NCI-H1092 treated with DMSO at 0.1 percent for 48 hours (cell line): ENCODE results near the gene GSTK1.
"Not testable (repeated sequence)": the region's sequence is repeated elsewhere in the genome, so short reads cannot be mapped to it uniquely, and the experiment has no call there.

ENCODE experiments used
- DNase-seq: peaks from one replicate; lab custom pipeline; 2025; lab: John Stamatoyannopoulos, UW

Gene GSTK1

GRCh38 chr7:143272871-143273270, 9.6 kb downstream of the GSTK1 start:
- DNase-seq: no peak

GRCh38 chr7:143279186-143280098, 16.2 kb downstream of the GSTK1 start:
- no peak for DNase-seq

GRCh38 chr7:143280160-143280559, 16.9 kb downstream of the GSTK1 start:
- DNase-seq: no peak

DNA sequence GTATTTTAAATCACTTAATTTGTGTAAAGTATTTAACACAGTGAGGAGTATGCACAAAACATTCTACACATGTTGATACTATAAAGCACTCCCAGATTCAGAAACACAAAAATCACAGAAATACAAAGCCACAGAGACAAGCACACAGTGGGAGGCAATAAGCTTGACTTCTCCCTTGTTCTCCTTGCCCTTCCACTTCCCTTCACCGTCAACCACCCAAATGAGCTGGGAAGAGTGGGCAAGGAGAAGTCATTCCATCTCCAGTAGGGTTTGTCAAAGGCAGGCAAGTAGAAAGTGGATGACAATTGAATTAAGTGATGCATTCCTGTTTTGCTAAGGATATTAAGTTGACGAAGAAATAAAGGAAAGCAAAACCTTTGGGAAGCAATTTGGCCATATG, 17.3 kb downstream of the GSTK1 start:
- no peak for DNase-seq

GRCh38 chr7:143281529-143281928, 18.3 kb downstream of the GSTK1 start:
- no peak for DNase-seq

DNA sequence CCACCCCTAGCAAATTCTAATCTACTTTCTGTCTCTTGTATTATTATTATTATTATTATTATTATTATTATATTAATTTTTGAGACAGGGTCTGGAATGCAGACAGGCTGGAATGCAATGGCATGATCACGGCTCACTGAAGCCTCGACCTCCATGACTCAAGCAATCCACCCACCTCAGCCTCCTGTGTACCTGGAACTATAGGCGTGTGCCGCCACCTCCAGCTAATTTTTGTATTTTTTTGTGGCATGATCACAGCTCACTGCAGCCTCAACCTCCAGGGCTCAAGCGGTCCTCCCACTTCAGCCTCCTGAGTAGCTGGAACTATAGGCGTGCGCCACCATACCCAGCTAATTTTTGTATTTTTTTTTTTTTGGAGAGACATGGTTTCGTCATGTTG, 18.9 kb downstream of the GSTK1 start:
- no peak for DNase-seq

- no peak for DNase-seq
Measured at GRCh38 chr7:143283381-143283780, 20.1 kb downstream of the GSTK1 start.

GRCh38 chr7:143284591-143285469, 21.6 kb downstream of the GSTK1 start, which contains the start of gene TMEM139:
Gene TMEM139, plus strand, starts transcription at chr7:143284958. Its CDS starts 1,000 bp downstream, at chr7:143285958.
- DNase-seq: no peak

DNA sequence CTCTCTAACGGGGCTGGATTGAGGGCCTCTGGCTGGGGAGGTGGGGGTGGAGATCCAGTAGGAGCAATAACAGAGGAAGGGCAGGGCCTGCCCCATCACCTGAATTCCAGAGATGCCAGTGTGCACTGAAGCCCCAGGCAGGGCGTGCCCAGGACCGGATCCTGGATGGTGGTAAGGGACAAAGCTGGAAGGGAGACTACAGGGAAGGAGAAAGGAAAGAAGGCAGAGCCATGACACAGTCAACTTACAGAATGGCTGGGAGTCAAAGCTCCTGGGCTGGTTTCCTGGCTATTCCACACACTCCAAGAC, 22.2 kb downstream of the GSTK1 start:
- DNase-seq: no peak

GRCh38 chr7:143285806-143286521, 22.7 kb downstream of the GSTK1 start:
- no peak for DNase-seq

GRCh38 chr7:143286522-143286890, 23.3 kb downstream of the GSTK1 start:
- DNase-seq: no peak

DNA sequence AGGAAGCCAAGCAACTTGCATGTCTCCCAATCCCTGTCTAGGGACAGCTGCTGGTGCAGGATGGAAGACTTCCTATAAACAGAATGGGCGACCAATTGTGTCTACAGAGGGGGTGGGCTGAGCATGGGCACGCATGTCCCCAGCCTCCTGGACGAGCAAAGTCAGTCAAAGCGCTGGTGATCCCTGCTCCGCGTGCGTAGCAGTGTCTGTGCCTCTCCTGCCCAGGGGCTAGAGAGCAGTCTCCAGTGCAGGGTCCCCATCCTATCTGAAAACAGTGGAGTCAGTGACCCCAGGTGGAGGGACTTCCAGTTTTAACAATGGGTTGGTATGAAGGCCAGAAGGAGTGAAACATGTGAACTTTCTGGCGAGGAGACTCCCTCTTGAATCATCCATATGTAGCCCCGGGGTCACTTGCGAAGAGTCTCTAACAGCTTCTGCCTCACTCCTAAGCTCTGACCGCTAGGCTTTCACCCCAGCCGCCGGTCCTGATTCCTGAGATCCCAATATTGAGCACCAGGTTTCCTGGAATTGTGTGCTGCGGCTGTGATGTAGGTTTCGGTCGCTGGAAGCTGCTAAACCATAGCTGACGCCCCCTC, 24.2 kb downstream of the GSTK1 start:
- no peak for DNase-seq

DNA sequence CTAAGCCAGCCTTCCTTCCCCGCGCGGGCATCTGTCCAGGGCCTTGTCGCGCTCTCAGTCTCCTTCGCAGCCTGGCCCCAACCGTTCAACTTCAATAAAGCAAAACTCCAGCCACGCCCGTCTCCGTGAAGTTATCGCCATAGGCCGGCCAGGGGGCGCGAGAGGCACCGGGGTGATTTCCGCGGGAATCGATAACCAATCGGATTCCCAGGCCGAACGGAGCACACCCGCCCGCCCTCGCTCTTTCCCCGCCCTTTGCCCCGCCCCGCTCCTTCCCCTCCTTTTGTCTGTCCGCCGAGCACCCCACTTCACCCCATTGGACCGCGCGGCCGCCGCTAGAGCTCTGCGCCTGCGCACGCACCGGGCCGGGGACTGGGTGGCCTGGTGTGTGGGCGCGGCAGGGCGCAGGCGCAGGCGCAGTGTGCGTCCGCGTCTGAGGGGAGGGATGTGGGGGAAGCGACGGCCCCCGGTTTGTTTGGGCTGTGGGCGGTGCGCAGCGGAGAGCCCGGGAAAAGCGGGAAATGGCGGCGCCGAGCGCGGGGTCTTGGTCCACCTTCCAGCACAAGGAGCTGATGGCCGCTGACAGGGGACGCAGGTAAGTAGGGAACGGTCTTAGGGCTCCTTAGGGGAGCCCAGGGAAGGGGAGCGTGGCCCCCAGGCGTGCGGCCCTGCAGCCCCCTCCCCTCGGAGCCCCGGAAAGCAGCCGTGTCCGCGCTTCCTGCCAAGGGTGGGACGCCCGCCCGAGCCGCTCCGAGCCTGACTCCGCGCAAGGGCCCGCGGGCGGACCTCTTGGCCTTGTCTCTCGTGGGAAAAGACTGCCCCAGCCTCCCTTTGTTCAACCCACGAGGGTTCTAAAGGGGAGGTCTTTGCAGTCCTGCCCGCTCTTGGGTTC, 24.9 kb downstream of the GSTK1 start, which contains the start of gene CASP2:
Gene CASP2 (plus strand): TSS at position 417 of the 892 bp plus-strand sequence. CDS start 105 bp downstream, at position 522.
- peak; percentile 97 for DNase-seq

DNA sequence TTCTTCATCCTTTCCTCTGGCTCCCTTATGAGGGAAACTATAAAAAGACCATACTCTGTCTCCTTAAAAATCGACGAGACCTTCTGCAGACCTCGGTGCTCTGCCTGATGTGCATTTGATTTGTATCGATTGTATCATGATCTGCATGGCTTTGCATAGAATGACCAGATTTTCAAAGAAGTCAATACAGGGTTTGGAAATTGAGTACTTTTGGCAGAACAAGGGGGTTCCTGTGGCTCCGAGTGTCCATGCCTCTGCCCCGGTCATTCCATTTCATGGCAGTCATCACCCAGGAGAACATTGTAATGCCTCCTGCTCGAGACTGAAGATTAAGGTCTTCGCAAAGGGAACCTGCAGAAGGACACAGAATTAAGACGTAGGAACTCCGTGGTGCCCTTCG, 25.6 kb downstream of the GSTK1 start:
- peak; percentile 45 for DNase-seq

DNA sequence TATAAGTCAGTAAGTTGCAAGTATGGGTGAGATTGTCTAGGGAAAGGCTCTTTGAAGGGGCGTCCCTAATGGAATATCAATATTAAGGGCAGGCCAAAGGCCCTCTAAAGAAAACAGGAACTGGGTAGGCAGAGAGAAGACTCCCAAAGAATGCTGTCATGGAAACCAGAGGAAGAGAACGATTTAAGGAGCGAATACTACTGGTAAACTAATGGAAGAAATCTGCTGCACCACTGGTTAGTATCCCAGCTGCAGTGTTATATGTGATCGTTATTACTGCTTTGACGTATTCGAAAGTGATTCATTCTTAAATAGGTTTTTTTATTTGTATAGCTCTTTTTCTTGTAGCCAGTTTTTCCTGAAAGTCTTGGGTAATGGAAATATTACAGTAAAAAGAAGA, 26.2 kb downstream of the GSTK1 start:
- DNase-seq: no peak

- not testable (repeated sequence) for DNase-seq
Measured at GRCh38 chr7:143289888-143290287, 26.6 kb downstream of the GSTK1 start.

DNA sequence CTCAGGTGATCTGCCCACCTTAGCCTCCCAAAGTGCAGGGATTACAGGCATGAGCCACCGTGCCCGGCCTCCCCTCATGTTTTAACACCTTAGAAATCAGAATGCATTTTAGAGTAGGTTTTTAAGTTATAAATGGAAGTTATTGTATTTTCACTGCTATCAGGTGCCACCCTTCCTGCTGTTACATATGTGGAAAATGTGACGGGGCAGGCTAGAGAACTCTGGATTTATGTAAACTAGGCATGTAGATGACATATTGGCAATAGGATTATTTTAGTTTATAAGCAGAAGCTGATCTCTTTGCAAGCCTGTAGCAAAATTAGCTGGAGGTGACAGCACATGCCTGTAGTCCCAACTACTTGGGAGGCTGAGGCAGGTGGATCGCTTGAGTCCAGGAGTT, 27.1 kb downstream of the GSTK1 start:
- no peak for DNase-seq

DNA sequence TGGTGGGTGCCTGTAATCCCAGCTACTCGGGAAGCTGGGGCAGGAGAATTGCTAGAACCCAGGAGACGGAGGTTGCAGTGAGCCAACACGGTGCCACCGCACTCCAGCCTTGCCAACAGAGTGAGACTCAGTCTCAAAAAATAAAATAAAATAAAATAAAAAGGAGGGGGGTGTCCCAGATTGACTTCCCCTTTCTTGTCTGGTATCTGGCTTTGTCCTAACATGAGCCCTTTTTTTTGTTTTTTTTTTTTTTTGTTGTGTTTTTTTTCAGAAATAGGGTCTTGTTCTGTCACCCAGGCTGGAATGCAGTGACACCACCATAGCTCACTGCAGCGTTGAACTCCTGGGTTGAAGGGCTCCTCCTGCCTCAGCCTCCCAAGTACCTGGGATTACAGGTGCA, 29.6 kb downstream of the GSTK1 start:
- no peak for DNase-seq

GRCh38 chr7:143295870-143296269, 32.6 kb downstream of the GSTK1 start:
- DNase-seq: no peak

GRCh38 chr7:143296686-143297085, 33.4 kb downstream of the GSTK1 start:
- DNase-seq: no peak

DNA sequence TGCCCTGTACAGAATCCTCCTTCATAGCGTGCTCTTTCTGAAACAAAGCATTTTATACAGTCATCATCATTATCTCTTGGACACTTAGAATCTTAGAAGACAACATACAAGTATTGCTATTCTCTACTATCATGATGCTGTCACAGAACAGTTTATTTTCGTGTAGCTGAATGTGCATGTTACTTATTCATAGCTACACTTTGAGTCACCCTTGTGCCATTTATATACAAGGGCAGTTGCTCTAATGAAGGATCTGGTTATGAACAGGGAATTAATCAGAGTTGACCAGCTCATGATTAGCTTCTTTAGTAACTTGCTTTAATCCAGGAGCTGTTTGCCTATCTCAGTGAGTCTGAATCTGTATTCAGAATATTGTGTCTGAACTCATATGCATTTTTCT, 36.1 kb downstream of the GSTK1 start:
- no peak for DNase-seq
